SU-DHL-6 (cell line): ENCODE measurements around the gene UTP3.

Experiments used
- CTCF ChIP-seq: fragments of 200-600 bp; sonication (generic); IDR thresholded peaks from one replicate; pipeline ENCODE4 v1.5.1; 2017; ENCODE audit warnings: antibody characterized with exemption, mild to moderate bottlenecking, low read length, moderate library complexity; ENCODE audit not compliant: insufficient read depth, poor library complexity, severe bottlenecking
- EZH2phosphoT487 ChIP-seq: fragments of 200-600 bp; sonication (generic), shearing (Covaris generic); conservative IDR thresholded peaks from 2 replicates; pipeline ENCODE4 v1.6.1; 2018; ENCODE audit warnings: mild to moderate bottlenecking, antibody characterized with exemption, low read length, moderate library complexity, mixed read lengths

GRCh38 chr4:70728091-70728490, 39.8 kb downstream of the UTP3 start:
- no peak for TF ChIP-seq CTCF
- no peak for TF ChIP-seq EZH2phosphoT487
